ENCODE results near the gene HOXA3.

The HOXA3 gene

GRCh38 chr7:27143950-27144780, 8.2 kb downstream of the HOXA3 start:
- no peak for DNase-seq (ENCODE audit: low read depth, low spot score)

GRCh38 chr7:27143023-27143949, 9.1 kb downstream of the HOXA3 start, which contains the start of gene HOXA5:
TSS of gene HOXA5 (minus strand) at chr7:27143681. CDS start at chr7:27143607, 74 bp downstream.
- DNase-seq (ENCODE audit: low read depth, low spot score) = no peak

GRCh38 chr7:27142580-27143022, 9.8 kb downstream of the HOXA3 start:
- no peak for DNase-seq (ENCODE audit: low read depth, low spot score)

- DNase-seq (ENCODE audit: low read depth, low spot score) = no peak
Measured at GRCh38 chr7:27141923-27142579, 10.3 kb downstream of the HOXA3 start.

GRCh38 chr7:27141137-27141922, 11.1 kb downstream of the HOXA3 start:
- no peak for DNase-seq (ENCODE audit: low read depth, low spot score)

- no peak for DNase-seq (ENCODE audit: low read depth, low spot score)
Measured at GRCh38 chr7:27140126-27140857, 12.1 kb downstream of the HOXA3 start.

- DNase-seq (ENCODE audit: low read depth, low spot score) = no peak
Measured at GRCh38 chr7:27139334-27140125, 12.9 kb downstream of the HOXA3 start.

GRCh38 chr7:27138985-27139333, 13.4 kb downstream of the HOXA3 start:
- no peak for DNase-seq (ENCODE audit: low read depth, low spot score)

GRCh38 chr7:27138472-27138871, 13.9 kb downstream of the HOXA3 start:
- DNase-seq (ENCODE audit: low read depth, low spot score) = no peak

- DNase-seq (ENCODE audit: low read depth, low spot score) = no peak
Measured at GRCh38 chr7:27137640-27138315, 14.6 kb downstream of the HOXA3 start.

GRCh38 chr7:27134392-27134791, 18.0 kb downstream of the HOXA3 start:
- DNase-seq (ENCODE audit: low read depth, low spot score) = no peak

- DNase-seq (ENCODE audit: low read depth, low spot score) = no peak
Measured at GRCh38 chr7:27133409-27134231, 18.8 kb downstream of the HOXA3 start.

- DNase-seq (ENCODE audit: low read depth, low spot score) = no peak
Measured at GRCh38 chr7:27132978-27133377, 19.4 kb downstream of the HOXA3 start.

- DNase-seq (ENCODE audit: low read depth, low spot score) = no peak
Measured at GRCh38 chr7:27132214-27132613, 20.2 kb downstream of the HOXA3 start.

GRCh38 chr7:27131390-27131819, 21.0 kb downstream of the HOXA3 start:
- no peak for DNase-seq (ENCODE audit: low read depth, low spot score)

GRCh38 chr7:27130540-27131389, 21.6 kb downstream of the HOXA3 start, which contains the start of gene HOXA4:
TSS of gene HOXA4 (minus strand) at chr7:27130757. CDS start at chr7:27130733, 24 bp downstream.
- no peak for DNase-seq (ENCODE audit: low read depth, low spot score)

Measured in brain pericyte (primary cell).